ACC112 (cell line): ENCODE data around the gene MPPE1.

Experiments
- H2AFZ ChIP-seq: fragments of 200-600 bp; sonication (generic); one replicate; pipeline ENCODE4 v1.6.0; 2017; ENCODE audit warnings: antibody characterized with exemption, low read length; ENCODE audit not compliant: unreplicated experiment
- H3K27ac ChIP-seq: fragments of 200-600 bp; sonication (generic); 2 replicates; pipeline ENCODE4 v1.5.1; 2014; ENCODE audit warnings: low read depth, mild to moderate bottlenecking, antibody characterized with exemption, low read length, moderate library complexity
- H3K27me3 ChIP-seq: fragments of 200-600 bp; sonication (generic); 2 replicates; pipeline ENCODE4 v1.6.1; 2014; ENCODE audit warnings: mild to moderate bottlenecking, antibody characterized with exemption, low read length, moderate library complexity, mixed read lengths; ENCODE audit not compliant: insufficient read depth
- H3K36me3 ChIP-seq: fragments of 200-600 bp; sonication (generic); 2 replicates; pipeline ENCODE4 v1.6.1; 2016; ENCODE audit warnings: mild to moderate bottlenecking, antibody characterized with exemption, low read length, moderate library complexity, mixed read lengths; ENCODE audit not compliant: insufficient read depth
- H3K4me1 ChIP-seq: fragments of 200-600 bp; sonication (generic); one replicate; pipeline ENCODE4 v1.6.1; 2016; ENCODE audit warnings: low read length, mixed read lengths; ENCODE audit not compliant: insufficient read depth, unreplicated experiment, control insufficient read depth
- H3K4me3 ChIP-seq: fragments of 200-600 bp; sonication (generic); 2 replicates; pipeline ENCODE4 v1.5.1; 2014; ENCODE audit warnings: mild to moderate bottlenecking, low read depth, low read length
- H3K79me2 ChIP-seq: fragments of 200-600 bp; sonication (generic); one replicate; pipeline ENCODE4 v1.6.0; 2016; ENCODE audit warnings: low read length; ENCODE audit not compliant: control insufficient read depth, unreplicated experiment, insufficient read depth

MPPE1 gene, protein sequence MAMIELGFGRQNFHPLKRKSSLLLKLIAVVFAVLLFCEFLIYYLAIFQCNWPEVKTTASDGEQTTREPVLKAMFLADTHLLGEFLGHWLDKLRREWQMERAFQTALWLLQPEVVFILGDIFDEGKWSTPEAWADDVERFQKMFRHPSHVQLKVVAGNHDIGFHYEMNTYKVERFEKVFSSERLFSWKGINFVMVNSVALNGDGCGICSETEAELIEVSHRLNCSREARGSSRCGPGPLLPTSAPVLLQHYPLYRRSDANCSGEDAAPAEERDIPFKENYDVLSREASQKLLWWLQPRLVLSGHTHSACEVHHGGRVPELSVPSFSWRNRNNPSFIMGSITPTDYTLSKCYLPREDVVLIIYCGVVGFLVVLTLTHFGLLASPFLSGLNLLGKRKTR

DNA sequence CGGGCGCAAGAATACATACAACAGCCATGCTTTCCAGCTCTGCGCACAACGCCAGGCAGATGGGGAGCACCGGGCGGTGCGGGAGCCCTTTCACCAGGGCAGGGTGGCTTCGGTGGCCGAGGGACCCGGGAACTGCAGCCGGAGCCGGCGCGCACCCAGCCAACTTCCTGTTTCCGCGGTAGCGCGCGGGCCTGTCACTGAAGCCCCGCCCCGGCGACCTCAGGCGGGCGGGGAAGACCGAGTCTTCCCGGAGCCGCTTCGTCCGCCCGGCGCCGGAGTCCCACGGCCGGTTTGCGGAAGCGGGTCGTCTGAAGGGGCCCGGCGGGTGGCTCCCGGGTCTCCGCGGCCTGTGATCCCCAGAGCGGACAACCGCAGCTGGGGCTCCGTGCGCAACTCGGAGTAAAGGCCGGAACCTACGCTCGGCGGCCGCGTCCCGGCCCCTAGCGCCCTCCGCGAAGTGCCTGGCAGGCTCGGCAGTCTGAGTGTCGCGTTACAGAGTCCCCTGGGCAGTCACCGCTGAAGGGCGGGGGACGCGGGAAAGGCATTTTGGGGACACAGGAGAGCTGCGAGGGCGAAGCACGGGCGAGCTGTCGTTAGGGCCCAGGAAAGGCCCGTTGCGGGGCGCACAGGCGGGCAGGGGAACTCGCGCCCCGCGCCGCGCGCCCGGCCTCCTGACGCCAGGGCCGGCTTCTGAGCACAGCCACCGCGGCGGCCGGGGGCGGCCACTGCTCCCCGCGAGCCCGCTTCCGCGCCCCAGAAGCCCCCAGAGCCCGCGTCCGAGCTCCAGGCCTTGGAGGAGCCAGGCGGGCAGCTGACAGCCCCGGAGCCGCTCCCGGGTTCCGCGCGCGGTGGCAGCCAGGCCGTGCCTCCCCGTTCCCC, at the start of gene MPPE1:
MPPE1 (minus strand) TSS at position 136 of the 879 bp plus-strand sequence. CDS start 11,053 bp downstream, outside the sequence.
- no peaks in the 10 kb centered on the region for H3K27me3 ChIP-seq
- peaks cover 11% of the 10 kb centered on the region for H3K79me2 ChIP-seq
- peak within 1 kb of the TSS; percentile 91 for H3K4me3 ChIP-seq
- H3K27ac ChIP-seq, result peak within 1 kb of the TSS; percentile 92
- peaks cover 5% of the 10 kb centered on the region for H3K4me1 ChIP-seq
- H2AFZ ChIP-seq, result peak within 1 kb of the TSS; percentile 99
- H3K36me3 ChIP-seq, result no peaks in the 10 kb centered on the region

DNA sequence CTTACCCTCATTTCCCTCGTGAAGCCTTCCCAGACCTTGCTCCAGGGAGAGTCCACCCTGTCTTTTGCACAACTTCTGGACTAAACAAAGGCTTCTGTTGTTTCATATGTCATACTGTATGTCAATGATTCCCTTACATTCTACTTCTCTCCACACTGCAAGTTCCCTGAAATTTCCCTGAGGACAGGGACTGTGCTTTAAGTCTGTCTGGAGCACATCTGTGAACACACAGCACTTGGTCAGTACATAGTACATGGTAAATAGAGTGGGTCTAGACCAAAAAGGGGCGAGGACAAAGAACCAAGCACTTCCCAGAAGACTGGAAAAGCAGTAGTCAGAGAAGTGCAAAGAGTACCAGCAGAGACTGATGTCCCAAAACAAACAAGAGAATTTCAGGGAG, 49.5 kb upstream of the MPPE1 start:
- H2AFZ ChIP-seq, result no peak overlapping the region
- H3K27me3 ChIP-seq, result no peaks in the 10 kb centered on the region
- peaks cover 17% of the 10 kb centered on the region for H3K4me1 ChIP-seq
- H3K79me2 ChIP-seq, result no peaks in the 10 kb centered on the region
- no peak overlapping the region for H3K27ac ChIP-seq
- H3K36me3 ChIP-seq, result no peaks in the 10 kb centered on the region
- H3K4me3 ChIP-seq, result no peak overlapping the region

DNA sequence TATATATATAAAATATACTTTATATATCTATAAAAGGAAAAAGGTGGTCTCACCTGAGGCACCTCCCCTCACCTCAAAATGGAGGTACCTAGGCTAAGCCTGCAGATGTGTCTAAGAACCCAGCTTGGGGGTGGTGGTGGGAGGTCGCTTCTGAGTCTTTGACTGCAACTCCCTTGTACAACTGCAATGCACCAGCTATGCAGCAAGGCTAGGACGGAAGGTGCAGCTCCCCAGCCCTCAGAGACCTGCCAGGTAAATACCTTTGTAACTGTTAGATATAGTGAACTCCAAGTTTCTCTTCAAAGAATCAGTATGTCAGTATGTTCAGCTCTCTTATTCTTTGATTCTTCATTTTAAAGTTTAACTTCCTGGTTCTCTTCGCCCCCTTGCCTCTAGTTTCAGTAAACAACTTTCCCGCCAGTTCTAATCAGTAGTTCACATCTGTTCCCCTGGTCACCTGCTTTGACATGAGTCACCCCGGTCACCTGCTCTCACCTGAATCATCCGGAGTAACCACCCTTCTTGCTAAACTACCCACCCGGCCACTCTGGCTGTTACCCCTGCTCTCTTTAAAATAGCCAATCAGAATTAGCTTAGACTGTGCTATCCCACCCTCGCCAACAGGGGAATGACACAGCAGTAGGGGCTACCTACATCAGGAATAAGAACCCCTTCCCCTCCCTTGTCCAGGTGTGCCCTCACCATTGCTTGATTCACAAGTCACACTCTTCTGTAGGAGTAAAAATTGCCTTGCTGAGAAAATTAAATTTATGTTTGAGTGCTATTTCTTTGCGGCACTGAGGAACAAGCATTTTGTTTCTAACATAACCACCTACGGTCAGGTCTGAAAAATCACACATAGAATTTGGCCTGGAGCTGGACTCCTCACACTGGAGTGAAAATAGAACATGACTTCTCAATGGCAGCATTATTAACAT, 48.5 kb upstream of the MPPE1 start:
- Histone ChIP-seq H2AFZ (no peak overlapping the region), H3K27ac (no peak overlapping the region), H3K36me3 (no peaks in the 10 kb centered on the region), H3K4me1 (peaks cover 17% of the 10 kb centered on the region), H3K79me2 (no peaks in the 10 kb centered on the region), H3K4me3 (no peak overlapping the region), H3K27me3 (no peaks in the 10 kb centered on the region)

DNA sequence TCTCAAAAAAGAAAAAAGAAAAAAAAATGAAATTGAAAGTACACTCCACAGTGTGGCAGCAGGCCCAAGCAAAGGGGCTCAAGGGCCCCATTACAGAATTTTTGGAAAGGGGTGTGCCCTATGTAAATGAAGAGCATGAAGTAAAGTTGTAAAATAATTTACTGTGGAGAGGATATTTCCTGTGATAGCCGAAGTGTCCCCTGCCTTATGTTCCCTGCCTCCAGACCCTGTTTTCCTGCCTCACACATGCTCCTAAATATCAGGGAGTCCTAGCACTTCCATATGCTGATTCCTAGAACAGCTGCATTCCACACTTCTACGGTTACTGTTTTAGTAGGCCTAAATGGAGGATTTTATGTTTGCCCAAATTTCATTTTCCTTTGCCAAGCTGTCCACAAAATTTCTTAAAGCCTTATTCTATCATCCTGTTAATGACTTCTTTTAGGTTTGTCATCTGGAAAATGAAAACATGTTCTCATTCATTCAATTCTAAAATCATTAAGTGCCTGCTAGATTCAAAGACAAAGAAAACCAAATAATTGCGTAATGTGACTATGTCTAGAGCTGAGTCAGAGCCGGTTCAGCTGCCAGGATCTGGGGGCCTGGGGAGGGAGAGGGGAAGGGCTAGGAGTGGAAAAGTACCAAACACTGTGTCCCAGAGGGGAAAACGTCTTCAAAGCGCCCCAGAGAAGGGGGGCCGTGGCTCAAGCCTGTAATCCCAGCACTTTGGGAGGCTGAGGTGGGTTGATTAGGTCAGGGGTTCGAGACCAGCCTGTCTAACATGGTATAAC, 47.3 kb upstream of the MPPE1 start:
- no peaks in the 10 kb centered on the region for H3K36me3 ChIP-seq
- peak overlapping the region; percentile 51 for H2AFZ ChIP-seq
- H3K27me3 ChIP-seq, result no peaks in the 10 kb centered on the region
- H3K27ac ChIP-seq, result peak overlapping the region; percentile 95
- no peaks in the 10 kb centered on the region for H3K79me2 ChIP-seq
- H3K4me1 ChIP-seq, result peaks cover 17% of the 10 kb centered on the region
- H3K4me3 ChIP-seq, result 0 out of 2 replicates have a peak overlapping the region, but pooled peaks have one; percentile 16

DNA sequence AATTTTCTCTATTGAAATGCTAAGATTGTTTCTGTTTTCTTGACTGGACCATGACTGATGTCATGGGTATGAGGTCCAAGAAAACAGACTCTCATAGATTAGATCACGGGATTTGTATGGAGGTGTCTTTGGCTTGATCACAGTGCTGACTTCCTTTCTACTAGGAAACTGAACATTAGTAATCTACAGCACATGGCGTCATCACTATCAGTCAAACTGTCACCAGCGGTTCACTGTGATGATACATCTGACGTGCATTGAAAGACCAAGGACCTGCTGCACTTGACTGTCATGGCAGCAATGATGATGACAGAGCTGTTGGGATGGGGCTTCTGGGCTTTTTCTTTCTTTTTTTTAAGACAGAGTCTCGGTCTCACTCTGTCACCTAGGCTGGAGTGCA, 45.0 kb upstream of the MPPE1 start:
- Histone ChIP-seq H3K4me3 (no peak overlapping the region), H3K36me3 (no peaks in the 10 kb centered on the region), H3K79me2 (no peaks in the 10 kb centered on the region), H2AFZ (no peak overlapping the region), H3K27me3 (no peaks in the 10 kb centered on the region), H3K27ac (no peak overlapping the region), H3K4me1 (peaks cover 25% of the 10 kb centered on the region)

DNA sequence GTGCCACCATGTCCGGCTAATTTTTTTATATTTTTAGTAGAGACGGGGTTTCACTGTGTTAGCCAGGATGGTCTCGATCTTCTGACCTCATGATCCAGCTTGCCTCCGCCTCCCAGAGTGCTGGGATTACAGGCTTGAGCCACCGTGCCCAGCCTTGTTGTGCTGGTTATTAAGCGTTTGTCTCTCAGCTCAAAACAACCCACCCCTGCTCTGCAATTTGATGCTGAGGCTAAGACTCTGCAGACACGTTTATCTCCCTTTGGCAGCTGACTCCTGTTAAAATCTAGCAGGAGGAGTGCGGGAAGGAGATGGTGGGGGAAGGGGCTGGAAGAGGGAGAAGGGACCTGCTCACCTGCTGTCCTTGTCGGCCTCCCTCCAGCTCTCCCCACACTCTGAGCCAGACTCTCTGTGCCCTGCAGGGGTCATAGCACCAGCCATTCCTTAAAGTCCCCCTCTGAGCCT, 43.3 kb upstream of the MPPE1 start:
- Histone ChIP-seq H3K27me3 (no peaks in the 10 kb centered on the region), H2AFZ (no peak overlapping the region), H3K4me3 (no peak overlapping the region), H3K4me1 (peaks cover 35% of the 10 kb centered on the region), H3K36me3 (no peaks in the 10 kb centered on the region), H3K79me2 (no peaks in the 10 kb centered on the region), H3K27ac (no peak overlapping the region)

DNA sequence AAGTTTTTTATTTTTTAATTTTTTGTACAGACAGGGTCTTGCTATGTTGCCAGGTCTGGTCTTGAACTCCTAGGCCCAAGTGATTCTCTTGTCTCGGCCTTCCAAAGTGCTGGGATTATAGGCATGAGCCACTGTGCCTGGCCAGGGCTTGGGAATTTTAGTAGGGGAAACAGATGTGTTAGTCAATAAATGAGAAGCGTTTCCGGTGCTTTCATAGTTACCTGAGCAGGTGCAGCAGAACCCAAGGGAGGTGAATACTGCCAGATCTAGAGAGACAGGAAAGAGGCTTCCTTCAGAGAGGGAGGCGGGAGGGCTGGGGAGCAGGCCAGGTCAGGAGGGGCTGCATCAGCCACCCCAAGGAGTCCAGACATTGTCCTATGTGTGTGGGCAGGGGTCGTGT, 42.7 kb upstream of the MPPE1 start:
- Histone ChIP-seq H3K36me3 (no peaks in the 10 kb centered on the region), H3K27ac (no peak overlapping the region), H3K79me2 (no peaks in the 10 kb centered on the region), H3K4me1 (peaks cover 41% of the 10 kb centered on the region), H2AFZ (no peak overlapping the region), H3K27me3 (no peaks in the 10 kb centered on the region), H3K4me3 (no peak overlapping the region)

DNA sequence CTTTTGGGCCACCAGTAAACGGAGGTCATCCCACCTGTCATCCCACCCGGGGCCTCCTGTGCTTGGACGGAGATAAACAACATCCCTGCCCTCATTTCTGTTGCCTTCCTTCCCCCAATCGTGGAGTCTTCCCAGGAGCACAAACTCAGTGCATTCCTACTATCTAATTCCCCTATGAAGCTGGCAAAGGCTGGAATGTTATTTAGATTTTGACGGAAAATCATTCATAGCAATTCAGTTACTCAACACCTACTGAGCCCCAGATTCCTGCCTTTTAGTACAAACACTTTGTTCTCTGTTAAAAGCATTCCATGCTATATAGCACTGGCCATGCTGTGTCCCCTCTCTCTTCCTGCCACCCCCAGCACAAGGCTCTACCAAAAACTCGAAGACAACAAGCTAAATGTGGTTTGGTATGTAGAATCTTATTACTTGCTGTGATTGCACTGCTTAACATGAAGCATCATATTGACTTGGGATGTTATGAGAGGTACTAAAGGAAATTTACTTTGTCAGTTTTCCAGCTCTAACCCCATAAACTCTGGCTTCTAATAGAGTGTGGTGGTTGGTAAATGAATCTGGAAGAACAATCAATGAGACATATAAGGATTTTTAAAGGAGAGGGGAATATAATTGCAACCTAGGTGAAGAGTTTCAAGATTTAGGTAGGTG, 40.9 kb upstream of the MPPE1 start:
- Histone ChIP-seq H3K4me3 (no peak overlapping the region), H3K27ac (0 out of 2 replicates have a peak overlapping the region, but pooled peaks have one; percentile 21), H2AFZ (peak overlapping the region; percentile 32), H3K79me2 (no peaks in the 10 kb centered on the region), H3K36me3 (no peaks in the 10 kb centered on the region), H3K4me1 (peaks cover 27% of the 10 kb centered on the region), H3K27me3 (no peaks in the 10 kb centered on the region)
